GM18519 (cell line): Measurements from ENCODE around the gene ANO1.
A peak's percentile ranks its signal among the peaks of the same experiment; 100 is the strongest.
"Not testable (repeated sequence)": the region's sequence is repeated elsewhere in the genome, so short reads cannot be mapped to it uniquely, and the experiment has no call there.

Source experiments
- ATAC-seq: cut with Tn5 transposase; IDR thresholded peaks from one replicate; pipeline ENCODE4 v1.9.1; 2021; ENCODE audit warnings: mild to moderate bottlenecking, moderate library complexity; ENCODE audit not compliant: unreplicated experiment, low FRiP score

Gene ANO1

DNA sequence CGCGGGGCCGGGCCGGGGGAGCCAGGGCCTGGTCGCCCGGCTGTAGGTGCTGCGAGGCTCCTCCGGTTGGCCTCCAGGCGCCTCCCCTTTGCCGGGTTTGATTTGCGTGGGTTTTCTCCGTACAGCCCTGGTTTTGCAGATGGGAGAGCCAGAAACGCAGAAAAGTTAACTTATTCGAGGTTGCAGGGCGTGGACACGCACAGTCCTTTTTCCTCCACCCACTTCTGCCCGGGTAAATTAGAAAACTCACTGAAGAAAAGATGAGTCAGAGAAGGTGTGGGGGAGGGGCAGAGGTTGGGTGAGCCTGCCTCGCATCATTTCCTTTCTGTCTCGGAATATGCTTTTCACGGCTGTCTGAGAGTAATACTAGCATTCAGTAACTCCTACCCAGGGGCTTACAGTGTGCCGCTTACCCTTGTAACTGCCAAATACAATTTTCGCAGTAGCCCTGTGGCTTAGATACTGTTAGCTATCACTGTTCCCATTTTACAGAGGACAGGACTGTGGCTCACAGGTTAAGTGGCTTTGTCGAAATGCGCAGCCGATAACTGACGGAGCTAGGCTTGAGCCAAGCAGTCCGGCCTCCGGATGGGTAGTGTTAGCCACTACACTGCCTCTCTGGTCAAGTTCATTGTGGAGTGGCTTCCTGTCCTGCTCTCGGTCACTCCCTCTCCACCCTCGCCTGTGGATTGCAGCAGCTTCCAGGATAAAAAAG lies 125.8 kb downstream of the ANO1 start:
- ATAC-seq, result peak; percentile 10

DNA sequence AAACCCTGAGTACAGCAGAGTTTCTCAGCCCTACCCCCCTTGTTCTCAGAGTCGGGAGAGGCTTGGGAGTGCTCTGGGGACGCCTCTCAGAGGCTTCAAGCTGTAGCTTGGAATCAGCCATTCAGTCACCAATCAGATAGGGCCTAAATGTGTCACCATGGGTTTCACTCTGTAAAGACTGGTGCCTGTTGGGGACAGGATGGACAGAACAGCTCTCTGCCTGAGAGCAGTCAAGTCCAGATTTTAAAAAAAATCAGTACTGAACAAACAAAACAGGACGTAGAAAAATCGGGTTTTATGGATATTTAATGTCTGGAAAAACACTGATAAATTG lies 126.3 kb downstream of the ANO1 start:
- no peak for ATAC-seq

DNA sequence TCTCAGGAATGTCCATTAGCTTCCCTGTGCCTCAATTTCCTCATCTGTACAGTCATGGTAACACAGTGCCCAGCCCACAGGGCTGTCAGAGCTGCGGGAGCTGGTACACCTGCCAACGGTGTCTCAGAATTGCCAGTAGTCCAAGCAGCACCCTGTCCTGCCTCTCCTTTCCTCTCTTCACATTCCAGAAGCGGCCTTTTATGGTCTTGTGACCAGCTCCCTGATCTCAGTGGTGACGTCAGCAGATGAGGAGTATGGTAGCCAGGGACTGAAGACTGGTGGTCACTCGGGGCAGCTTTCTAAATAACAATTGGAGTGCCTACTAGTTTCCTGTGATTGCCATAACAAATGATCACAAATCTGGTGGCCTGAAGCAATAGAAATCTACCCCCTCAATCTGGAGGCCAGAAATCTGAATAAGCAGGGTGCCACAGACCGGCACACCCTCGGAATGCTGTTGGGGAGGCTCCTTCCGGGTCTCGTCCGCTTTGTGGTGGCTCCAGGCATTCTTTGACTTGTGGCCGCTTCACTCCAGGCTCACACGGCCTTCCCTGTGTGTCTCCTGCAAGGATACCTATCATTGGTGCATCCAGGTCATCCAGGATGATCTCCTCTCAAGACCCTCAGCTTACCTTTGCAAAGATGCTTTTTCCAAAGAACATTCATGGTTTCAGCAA lies 127.1 kb downstream of the ANO1 start:
- ATAC-seq, result no peak

DNA sequence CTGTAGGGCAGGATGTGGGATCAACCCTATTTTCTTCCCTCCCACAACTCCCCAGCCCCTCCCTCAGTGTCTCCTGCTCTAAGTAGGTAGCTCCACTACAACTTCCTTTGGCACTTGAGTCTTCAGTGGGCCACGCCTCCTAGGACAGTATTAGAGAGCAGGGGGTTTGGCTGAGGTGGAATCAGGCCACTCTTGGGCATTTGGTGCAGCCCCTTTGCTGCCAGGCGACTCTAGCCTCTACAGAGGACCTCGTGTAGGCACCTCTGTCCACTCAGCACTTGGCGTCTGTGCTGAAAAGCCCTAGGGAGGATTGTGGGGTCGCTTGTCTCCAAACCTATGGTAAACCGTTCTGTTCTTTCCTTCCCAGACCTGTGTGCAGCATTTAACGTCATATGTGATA lies 127.6 kb downstream of the ANO1 start:
- no peak for ATAC-seq

DNA sequence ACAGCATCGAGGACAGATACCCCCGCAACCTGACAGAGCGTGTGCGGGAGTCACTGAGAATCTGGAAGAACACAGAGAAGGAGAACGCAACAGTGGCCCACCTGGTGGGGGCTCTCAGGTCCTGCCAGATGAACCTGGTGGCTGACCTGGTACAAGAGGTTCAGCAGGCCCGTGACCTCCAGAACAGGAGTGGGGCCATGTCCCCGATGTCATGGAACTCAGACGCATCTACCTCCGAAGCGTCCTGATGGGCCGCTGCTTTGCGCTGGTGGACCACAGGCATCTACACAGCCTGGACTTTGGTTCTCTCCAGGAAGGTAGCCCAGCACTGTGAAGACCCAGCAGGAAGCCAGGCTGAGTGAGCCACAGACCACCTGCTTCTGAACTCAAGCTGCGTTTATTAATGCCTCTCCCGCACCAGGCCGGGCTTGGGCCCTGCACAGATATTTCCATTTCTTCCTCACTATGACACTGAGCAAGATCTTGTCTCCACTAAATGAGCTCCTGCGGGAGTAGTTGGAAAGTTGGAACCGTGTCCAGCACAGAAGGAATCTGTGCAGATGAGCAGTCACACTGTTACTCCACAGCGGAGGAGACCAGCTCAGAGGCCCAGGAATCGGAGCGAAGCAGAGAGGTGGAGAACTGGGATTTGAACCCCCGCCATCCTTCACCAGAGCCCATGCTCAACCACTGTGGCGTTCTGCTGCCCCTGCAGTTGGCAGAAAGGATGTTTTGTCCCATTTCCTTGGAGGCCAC lies 128.3 kb downstream of the ANO1 start:
- ATAC-seq, result no peak

DNA sequence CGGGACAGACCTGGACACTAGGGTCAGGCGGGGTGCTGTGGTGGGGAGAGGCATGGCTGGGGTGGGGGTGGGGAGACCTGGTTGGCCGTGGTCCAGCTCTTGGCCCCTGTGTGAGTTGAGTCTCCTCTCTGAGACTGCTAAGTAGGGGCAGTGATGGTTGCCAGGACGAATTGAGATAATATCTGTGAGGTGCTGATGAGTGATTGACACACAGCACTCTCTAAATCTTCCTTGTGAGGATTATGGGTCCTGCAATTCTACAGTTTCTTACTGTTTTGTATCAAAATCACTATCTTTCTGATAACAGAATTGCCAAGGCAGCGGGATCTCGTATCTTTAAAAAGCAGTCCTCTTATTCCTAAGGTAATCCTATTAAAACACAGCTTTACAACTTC lies 128.9 kb downstream of the ANO1 start:
- ATAC-seq, result no peak

DNA sequence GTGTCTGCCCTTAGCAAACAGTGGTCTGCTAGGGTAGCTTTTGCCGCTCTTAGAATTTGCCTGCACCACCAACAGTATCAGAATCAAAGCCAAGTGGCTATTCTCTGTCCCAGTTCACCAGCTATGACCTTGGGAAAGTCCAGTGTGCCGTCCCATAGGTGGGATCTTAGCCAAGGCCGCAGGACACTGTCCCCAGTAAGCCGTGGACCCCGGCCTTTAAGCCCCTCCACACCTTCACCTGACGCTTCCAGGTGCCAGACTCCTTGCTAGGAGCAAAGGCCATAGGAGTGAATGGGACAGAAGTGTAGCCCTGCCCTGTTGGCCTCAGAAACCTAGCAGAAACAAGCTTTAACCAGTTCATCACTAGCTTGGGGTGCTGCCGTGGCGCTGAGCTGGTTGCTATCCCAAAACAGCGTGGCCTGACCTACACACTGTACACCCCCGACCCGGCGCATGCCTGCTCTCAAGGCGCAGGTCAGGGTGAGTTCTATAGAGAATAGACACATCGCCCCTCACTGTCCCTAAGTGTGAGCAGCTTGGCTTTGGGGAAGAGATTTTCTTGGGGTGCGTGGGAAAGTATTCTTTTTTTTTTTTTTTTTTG lies 129.5 kb downstream of the ANO1 start:
- ATAC-seq, result no peak

DNA sequence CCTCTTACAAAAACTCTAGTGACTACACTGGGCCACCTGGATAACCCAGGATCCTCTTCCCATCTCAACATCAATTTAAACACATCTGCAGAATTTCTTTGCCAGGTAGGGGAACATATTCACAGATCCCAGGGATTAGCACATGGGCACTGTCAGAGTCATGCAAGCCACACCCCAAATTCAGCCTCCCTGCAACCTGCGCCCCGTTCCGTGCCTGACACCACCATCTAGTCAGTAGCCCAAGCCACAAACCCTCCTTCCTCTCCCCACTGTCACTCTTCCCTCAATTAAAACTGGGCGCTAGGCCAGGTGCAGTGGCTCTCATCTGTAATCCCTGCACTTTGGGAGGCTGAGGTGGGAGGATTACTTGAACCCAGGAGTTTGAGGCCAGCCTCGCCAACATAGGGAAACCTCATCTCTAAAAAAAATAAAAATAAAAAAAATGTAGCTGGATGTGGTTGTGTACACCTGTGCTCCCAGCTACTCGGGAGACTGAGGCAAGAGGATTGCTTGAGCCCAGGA lies 131.3 kb downstream of the ANO1 start:
- no peak for ATAC-seq

DNA sequence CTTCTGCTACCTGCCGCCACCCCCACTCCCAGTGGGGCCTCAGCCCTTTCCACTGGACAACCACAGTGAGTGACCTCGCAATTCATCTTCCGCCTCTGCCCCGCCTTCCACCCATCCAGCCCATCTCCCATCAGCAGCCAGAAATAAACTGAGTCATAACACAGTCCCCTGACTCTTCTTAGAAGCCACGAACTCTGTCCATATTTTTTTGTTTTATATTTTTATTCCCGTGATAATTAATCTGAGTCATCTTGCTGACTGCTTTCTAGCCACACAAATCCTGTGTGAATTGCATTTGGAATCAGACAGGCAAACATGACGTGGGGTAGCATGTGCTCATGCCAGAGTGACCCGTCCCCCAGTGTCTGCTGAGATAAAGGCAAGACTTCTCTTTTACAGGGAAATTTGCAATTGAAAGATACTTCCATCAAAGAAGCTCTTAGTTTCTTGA lies 132.0 kb downstream of the ANO1 start:
- ATAC-seq, result no peak

DNA sequence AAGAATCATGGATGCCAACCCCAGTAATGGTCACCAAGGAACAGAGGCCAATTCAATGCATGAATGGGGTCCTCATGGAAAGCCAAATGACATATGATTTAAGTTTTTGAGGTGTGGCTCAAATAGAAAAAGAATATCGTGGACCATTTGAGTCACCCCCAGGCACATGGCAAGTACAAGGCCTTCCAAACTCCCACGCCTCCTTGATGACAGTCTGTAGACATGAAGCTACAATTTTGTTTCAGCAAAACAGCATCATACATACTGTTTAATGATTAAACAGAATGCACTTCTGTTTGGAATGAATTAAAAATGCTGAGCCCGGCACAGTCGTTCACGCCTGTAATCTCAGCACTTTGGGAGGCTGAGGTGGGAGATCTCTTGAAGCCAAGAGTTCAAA lies 132.4 kb downstream of the ANO1 start:
- no peak for ATAC-seq

DNA sequence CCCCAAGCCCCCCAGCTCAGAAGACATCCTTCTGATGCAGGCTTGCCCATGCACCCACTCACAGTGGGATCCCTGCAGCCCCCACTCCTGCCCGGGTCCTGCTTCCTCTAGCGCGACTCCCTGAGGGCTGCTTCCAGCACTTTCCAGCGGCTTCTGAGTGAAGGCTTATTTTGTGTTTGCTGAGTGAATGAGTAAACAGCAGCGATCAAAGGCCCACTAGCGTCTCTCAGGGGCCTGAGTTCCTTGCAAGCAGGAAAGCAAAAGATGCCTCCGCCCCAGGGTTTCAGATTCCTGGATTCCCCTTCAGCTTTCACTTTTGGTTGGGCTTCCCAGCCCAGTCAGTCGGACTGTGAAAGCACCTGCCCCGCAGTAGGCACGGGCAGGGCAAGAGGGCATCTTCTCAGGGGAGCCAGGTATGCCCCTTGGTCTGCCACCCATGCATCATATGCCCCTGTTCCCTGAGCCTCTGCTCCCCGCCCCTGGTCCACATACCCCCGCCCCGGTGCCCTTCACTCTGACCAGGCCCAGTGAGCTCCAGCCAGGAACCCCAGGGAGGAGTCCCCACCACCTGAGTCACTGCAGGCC lies 134.2 kb downstream of the ANO1 start:
- no peak for ATAC-seq

DNA sequence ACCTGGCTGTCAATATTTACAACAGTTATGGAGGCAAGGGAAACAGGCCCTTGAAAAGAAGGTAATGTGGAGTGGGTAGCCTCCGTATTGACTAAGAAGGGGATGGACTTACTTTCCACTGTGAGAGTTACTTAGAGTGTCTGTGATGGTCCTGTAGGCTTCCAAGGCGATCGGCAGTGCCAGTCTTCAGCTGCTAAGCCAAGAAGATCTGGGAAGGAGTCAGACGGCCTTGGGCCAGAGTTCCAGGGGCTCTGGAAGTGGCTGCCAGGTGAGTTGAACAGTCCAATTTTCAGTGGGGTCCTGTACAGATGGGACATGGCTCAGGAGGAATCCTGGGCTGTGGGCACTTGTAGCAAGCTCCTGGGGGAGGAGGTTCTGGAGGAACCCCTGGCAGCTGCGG lies 139.3 kb downstream of the ANO1 start:
- ATAC-seq, result not testable (repeated sequence)

DNA sequence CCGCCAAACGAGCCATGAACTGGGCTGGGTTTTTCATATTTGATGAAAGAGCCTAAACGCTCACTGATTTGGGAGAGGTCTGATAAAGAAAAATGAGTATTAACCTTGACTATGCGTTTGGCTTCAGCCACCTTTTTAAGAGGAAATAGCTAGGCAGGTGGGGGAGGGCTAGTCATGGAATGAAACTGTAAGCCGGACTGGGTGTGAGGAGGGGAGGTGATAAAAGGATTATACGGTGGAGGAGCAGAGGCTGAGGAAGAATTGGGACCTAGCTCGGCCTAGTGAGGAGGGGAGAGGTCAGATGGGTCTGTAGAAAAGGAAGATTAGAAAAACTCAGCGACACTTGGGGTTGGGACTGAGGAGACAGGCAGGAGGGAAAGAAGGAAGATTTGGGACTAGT lies 140.0 kb downstream of the ANO1 start:
- not testable (repeated sequence) for ATAC-seq

DNA sequence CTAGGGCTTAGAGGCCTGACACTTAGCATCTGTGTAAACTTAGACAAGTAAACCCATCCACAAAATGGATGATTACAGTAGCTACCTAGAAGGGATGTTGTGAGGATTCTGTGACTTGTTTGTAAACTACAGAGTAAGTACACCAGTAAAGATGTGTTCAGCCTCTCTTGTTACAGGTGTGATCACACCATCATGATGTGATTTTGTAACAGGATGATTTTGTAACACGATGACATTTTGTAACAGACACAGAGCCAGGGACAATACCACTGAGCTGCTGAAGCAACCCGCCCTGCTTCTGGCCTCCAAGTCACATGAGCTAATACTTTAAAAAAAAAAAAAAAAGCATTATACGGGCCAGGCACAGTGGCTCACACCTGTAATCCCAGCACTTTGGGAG lies 142.0 kb downstream of the ANO1 start:
- no peak for ATAC-seq

DNA sequence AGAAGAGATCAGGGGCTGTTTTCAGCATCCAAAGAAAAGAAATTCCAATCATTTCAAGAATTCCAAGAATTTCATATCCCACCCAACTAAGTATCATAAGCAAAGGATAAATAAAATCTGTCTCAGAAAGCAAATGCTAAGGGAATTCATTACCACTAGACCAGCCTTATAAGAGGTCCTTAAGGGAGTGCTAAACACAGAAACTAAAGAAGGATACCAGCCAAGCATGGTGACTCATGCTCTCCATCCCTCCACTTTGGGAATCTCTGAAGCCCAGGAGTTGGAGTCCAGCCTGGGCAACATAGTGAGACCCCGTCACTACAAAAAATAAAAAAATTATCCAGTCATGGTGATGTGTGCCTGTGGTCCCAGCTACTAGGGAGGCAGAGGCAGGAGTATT lies 142.8 kb downstream of the ANO1 start:
- ATAC-seq, result no peak

DNA sequence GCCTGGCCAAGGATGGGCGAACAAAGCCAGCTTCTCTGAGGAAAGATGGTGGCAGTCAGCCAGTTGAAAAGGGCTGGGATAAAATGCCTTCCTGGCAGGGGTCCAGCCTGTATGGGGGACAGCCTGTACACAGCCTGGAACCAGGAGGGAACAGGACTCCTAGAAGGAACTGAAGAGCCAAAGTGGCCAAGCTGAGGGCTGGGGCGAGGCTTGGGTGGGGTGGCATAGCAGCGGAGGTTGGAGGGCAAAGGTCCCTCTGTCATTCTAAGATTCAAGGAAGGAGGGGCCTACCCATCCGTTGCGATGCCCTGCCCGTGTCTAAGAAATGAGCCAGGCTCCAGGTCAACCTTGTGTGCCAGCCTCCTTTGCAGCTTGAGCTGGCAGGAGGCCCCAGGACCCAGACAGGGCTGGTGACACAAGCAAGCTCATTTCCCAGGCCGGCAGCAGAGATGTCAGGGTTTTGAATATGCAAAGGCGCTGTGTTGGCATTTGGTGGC lies 147.6 kb downstream of the ANO1 start:
- no peak for ATAC-seq

DNA sequence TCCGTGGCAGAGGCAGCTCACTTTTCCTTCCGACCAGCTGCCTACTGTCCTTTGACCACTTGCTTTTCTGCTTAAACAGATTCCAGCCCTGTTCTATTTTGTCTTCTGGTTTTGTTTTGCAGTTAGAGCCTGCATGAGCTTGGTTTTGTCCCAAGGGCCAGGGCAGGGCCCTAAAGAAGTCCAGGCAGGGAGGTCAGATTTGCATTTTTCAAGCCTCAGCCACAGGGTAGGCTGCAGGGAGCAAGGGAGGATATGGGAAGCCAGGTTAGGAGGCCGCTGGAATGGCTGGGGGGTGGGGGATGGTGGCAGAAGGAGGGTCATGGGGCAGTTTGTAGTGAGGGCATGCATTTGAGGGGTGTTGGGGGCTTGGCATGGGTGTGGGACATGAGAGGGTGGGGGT lies 148.1 kb downstream of the ANO1 start:
- ATAC-seq, result no peak

DNA sequence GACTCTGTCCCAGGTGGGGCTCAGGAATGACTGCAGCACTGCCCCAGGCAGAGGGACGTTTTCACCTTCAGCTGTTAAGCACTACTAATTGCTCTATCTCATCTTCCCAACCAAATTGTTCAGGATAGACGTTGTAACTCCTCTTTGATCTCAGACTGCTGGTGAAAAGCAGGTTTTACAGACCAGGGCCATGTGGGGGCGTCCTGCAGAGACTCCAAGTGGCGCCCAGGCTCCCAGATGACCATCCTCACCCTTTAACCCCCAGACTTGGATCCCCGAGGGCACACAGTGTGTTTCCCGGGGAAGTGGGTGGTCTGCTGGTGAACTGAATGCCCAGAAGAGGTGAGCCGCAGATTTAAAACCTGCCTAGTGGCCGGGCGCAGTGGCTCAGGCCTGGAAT lies 148.8 kb downstream of the ANO1 start:
- ATAC-seq, result no peak

DNA sequence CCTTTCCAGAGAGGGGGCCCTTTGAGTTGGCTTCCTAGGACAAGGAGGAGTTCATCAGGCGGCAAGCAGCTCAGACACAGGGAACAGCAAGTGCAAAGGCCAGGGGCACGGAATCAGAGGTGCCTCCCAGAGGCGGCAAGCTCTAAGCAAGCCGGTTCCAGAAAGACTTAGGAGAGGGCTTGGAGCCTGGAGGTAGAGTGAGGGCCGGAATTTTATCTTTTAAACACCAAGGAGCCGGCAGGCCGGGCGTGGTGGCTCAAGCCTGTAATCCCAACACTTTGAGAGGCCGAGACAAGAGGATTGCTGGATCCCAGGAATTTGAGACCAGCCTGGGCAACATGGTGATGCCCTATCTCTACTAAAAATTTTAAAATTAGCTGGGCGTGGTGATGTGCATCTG lies 151.6 kb downstream of the ANO1 start:
- ATAC-seq, result no peak

DNA sequence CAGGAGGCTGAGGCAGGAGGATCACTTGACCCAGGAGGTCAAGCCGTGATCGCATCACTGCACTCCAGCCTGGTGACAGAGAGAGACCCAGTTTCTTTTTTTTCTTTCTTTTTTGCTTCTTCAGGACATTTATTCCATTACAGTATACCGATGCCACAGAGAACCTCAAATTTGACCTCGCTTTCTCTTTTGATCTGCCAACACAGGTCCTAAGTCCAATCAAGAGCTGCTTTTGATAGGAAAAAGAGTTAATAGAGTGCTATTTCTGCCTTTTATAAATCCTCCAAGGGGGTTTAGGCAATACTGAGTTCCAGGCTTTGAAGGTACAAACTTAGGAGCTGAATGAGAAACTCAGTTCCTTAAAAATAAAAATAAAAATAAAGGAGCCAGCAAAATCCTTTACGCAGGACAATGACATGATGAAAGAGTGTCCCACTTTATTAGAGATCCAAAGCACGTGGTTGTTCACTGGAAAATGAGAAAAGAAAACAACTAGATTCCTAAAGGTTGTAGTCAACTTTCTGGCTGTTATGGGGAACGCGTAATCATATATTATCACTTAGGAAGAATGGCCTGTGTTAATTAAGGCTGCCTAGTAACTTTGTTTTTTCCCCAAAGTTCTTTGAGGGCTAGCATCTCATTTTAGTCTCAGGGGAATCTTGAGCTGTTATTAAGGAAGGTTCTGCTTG lies 152.2 kb downstream of the ANO1 start:
- no peak for ATAC-seq
